Neural cell (in vitro differentiated cells): Measurements from ENCODE around the gene SMC3.

Source experiments
- CTCF ChIP-seq: fragments of 450-650 bp; IDR thresholded peaks from 2 replicates; pipeline ENCODE4 v1.5.1; 2014; ENCODE audit warnings: antibody characterized with exemption, mild to moderate bottlenecking, moderate library complexity; ENCODE audit not compliant: poor library complexity, severe bottlenecking
- EZH2 ChIP-seq: fragments of 200-600, 300-800 bp; shearing (Covaris generic), sonication (generic); IDR thresholded peaks from 2 replicates; pipeline ENCODE4 v1.6.1; 2014; ENCODE audit warnings: antibody characterized with exemption, low read length, borderline replicate concordance, mild to moderate bottlenecking; ENCODE audit not compliant: insufficient read depth, poor library complexity, severe bottlenecking
- POLR2AphosphoS5 ChIP-seq: IDR thresholded peaks from 2 replicates; pipeline ENCODE4 v1.6.1; 2012
- TAF1 ChIP-seq: IDR thresholded peaks from 2 replicates; pipeline ENCODE4 v1.6.1; 2012; ENCODE audit warnings: low read depth

GRCh38 chr10:110539091-110539490 lies 28.4 kb upstream of the SMC3 start:
- TF ChIP-seq POLR2AphosphoS5 (no peak), CTCF (no peak), EZH2 (no peak), TAF1 (no peak)
